Stimulated activated naive CD4-positive, alpha-beta T cell (primary cell): Measurements from ENCODE around the gene WSCD1.
A peak's percentile ranks its signal among the peaks of the same experiment; 100 is the strongest.

Experiments
- DNase-seq, 6 experiments: peaks; one replicate each; lab custom pipeline; 2025; lab: John Stamatoyannopoulos, UW

Gene WSCD1

DNA sequence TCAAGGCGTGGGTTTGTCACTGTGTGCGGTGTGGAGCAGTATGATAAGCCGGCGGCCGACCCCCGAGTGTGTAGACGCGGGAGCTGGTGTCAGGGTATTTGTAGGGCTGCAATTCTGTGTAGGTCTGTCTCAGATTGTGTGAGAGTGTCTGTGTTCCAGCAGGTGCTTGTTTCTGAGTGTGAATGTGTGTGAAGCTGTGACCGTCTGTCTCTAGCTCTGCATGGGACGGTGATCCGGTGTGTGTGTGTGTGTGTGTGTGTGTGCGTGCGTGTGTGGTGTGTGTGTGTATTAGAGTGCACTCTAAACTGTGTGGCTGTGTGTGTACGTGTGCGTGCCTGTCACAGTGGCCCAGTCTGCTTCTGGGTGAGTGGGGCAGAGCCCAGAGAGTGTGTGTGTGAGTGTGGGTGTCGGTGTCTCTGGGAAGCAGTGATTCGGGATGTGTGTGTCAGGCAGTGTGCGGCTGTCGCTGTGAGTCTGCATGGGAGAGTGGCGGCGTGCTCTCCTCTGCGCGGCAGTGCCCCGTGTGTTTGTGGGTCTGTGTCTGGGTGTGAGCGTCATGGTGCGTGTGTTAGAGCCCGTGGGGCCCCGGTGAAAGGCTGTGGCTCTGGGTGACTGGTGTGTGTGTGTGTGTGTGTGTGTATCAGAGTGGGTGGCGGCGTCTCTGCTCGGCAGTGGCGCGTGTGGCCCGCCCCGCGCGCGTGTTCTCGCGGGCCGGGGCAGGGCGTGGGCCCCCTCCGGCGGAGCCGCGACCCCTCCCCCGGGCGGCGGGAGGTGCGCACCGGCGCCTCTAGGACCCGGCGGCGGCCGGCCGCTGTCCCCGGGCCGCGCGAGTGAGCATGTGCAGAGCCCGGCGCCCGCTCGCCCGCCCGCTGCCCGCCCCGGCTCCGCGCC lies at the start of gene WSCD1:
Gene WSCD1, plus strand, starts transcription at position 841 of the 891 bp plus-strand sequence. CDS start 10,280 bp downstream, outside the sequence.
- DNase-seq = peak in 2 of 6 experiments; percentile 12 to 35

DNA sequence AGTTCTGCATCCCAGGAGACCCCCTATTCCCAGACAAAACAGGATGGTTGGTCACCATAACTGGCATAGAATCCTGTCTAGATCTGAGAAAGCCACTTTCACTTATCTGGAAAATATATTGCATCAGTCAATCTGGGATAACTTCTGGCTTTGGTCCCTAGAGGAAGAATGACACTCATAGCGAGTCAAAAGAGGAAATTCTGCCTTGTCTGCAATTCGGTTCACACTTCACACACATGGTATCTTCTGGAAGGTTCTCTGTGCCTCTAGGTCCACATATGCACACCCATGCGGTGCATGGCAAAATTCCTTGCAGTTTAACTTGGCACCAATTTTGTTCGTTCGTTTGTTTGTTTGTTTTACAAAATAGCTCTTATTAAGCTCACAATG lies 49.2 kb upstream of the WSCD1 start:
- no peak for DNase-seq

DNA sequence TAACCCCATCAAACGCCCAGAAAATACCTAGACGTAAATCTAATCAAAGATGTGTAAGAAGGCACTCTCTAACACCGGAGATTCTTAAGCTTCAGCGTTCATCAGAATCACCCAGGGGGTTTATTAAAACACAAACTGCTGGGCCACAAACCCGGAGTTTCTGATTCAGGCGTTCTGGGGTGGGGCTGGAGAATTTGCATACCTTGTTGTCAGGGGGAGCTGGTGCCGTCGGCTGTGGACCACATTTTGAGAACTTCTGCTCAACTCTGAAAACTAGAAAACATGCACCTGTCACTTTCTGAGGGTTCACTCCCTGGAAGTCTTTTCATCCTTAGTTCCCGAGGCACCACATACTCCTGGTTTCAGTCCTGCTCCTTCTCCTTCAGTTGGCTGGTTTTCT lies 48.6 kb upstream of the WSCD1 start:
- DNase-seq = no peak

DNA sequence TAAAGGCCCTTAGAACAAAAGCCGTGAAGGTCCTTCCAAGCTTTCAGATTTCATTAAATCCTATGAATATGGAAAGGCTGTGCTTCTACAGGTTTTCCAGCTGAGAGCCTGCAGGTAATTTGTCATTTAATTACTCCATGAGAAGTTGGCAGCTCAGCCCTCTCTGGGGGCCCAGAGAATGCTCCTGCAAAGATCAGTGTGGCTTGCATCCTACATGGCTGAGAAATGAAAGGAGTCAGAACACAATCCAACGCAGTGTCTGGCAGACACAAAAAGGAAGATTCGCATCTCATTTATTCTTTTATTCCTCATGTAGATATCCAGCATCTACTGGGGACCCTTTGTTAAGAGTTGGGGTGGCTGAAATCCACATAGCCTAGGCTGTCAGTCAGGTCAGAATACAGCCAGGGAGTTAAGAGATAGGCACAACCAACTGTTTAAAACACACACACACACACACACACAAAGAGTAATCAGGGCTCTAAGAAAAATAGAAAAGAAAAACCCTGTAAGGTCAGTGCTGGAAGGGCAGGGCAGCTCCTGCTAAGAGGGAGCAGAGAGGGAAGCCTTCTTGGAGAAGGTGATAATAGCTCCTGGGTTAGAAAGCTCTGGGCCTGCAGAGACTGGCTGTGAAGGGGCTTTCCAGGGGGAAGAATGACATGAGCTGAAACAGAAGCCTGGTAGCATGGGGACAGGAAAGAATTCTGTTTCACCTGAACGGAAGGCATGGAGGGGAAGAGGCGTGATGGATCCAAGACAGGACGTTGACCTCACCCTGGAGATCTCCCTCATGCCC lies 46.9 kb upstream of the WSCD1 start:
- DNase-seq = no peak

DNA sequence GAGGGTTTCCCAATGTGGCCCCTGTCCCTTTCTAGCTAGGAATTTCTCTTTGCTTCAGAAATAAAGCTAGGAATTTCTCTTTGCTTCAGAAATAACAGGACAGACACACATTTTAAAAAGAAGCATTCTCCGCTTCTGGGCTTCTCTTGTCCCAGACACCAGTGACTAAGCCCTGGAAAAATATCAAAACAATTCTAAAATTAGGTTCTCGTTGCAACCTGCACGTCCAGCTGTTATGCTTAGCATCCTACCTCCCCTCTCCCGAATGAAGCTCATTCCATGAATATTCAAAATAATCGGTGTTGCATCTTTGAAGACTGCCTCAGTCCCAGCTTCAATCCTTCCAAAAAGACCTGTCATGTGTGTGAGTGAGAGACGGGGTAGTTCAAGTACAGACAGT lies 45.6 kb upstream of the WSCD1 start:
- DNase-seq = no peak

DNA sequence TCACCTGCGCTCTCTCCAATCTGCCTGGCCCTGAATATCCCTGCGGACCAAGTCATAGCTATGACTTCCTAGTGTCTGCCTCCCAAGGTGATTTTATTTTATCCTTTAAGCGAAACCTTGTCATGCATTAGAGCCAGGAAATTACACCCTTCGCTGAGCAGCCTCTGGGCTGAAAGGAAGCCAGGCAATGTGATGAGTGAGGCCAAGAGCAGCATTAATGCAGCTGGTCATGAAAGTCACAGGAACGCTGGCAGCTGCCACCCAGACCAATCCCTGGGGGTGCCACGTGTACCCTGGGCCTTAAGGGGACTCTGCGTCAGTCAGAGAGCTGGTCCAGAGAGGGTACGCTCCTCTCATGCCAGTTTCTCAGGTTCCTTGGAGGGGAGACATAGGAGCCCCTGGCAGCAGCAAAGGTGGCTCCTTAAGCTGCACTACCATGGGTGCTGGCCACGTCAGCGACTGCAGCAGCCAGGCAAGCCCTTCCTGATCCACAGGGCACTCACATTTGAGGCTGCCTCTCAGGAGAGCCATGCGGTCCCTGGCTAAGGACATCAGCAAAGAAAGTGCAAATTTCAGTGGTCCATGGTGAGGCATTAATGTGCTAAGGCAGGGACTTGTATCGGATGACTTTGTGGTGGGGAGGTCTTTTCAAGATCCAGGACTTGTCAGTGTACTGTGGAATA lies 42.7 kb upstream of the WSCD1 start:
- no peak for DNase-seq

DNA sequence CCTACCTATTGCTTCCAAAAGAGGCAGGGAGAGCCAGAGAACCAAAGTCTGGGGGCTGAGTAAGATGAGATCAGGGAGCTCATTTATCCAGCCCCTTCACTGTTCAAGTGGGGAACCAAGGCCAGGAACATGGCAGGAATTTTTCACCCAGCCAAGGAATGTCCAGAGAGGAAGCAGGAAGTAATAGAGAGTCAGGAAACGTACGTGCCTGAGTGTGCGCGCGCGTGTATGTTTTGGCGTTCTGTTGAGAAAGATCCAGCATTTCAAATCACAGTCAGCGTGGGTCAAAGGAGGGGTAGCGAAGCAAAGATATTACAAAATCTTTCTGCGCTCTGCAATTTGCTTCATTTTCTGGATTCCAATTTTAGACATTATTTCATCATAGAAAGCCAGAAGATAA lies 41.9 kb upstream of the WSCD1 start:
- DNase-seq = no peak

DNA sequence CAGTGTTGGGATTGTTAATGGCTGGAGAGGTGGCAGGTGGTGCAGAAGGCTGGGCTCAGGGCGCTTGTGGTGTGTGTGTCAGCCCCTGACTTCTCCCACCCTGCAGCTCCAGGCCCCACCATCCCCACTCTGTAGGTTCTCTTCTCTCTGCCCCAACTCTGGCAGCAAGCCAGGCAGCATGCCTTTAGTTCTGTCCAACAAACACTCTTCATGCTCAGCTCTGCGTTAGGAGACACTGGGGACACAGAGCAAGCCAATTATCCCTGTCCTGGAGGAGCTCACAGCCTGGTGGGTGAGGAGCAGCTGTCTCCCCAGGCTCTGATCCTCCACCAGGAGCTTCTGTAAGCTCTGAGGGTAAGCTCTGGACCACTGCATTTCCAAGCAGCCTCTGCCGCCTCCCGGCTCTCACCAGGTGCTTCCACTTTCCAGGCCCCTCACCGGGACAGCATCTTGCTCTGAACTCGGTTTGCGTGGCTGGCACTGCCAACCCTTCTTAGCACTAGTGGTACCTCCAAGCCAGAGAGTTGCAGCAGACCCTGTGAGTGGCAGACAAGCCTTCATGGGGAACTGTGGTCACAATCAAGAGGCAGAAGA lies 34.3 kb upstream of the WSCD1 start:
- no peak for DNase-seq

DNA sequence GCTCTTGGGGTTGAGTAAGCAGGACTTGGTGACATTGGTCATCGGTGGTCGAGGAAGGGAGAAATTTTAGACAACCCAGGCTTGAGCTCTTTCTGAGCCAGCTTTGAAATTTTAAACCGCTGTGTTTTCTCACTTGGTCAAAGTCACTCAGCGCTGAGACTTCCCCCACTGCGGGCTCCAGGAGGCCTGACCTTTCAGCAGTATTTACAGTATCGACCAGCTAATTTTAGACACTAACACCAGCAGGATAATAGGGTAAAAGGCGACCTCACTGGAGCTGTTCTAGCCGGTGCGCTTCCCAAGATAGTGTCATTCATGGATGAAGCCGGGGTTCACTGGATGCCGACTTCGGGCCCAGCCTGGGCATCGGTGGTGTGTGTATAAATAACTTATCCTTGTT lies 29.7 kb upstream of the WSCD1 start:
- DNase-seq = no peak

DNA sequence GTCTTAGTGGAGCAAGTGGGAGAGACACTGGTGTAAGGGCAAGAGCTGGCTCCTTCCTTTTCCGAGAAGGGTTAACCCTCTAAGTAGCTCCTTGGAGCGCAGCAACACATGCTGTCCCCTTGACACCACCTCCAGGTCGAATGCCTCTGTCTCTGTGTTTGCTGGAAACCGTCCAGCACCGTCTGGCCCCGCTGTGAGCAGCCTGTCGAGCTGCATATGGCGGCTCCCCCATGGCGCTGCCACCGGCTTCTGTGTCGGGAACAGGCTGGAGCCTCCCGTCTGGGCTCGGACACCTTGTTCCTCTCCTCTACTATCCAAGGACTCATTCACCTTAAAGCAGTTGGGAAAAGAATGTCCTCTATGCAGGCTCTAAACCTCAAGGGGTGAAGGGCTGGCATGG lies 28.9 kb upstream of the WSCD1 start:
- no peak for DNase-seq

DNA sequence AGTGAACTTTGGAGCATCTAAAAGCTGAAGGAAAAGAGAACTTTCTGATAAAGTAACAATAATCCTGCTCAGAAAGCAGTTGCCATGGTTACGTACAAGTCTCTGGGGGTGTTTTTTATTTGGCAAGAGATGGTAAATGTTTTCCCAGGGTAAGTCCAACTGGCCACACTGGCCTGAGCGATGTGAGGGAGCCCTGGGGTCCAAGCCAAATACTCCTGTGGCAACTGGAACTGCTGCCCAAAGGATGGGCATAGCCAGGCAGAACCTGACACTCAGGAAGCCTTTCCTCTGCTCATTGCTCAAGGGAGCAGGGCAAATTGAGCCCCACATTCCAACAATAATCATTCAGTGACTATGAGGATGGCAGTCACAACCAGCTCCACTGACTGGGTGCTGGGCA lies 26.8 kb upstream of the WSCD1 start:
- no peak for DNase-seq

DNA sequence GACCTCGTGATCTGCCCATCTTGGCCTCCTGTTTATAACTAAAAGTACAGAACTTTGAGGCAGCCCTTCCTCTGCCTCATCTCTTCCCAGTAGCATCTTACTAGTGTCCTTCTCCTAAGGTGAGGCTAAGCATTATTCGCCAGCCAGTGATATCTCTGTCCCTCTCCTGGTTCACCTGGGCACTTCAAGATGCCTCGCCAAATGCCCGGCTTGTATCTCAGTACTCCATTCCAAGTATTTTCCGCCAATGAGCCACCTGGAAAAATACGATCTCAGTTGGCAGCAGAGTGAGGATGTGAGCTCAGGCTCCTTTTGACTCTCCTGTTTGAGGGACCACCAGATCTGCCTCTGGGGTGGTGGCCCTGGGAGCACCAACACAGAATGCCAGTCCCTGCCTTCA lies 25.9 kb upstream of the WSCD1 start:
- no peak for DNase-seq

DNA sequence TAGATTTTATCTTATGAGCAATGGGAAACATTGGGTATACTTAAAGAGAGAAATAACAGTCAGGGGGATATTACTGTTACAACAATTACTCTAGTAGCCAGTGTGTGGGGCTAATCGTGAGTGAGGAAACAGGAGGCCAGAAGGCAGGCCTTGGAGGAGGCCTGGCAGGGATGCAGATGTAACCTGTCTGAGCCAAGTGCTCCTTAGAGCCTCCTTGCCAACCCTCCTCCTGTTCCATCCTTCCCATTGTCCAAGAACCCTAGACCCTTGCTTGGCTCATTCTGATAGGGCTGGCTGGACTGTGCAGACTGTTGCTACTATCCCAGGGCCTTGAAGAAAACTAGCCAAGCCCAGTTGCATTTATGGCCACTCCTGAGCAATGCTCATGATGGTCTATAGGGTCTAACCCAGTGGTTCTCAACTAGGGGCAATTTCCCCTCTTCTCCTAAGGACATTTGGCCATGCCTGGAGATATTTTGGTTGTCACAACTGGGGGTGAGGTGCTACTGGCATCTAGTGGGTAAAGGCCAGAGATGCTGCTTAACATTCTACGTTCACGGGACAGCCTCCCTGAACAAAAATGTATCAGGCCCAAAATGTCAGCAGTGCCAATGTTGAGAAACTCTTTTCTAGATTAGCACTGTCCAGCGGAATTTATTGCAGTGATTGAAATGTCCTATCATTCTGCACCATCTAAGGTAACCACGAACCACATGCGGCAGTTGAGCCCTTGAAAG lies 24.4 kb upstream of the WSCD1 start:
- no peak for DNase-seq

DNA sequence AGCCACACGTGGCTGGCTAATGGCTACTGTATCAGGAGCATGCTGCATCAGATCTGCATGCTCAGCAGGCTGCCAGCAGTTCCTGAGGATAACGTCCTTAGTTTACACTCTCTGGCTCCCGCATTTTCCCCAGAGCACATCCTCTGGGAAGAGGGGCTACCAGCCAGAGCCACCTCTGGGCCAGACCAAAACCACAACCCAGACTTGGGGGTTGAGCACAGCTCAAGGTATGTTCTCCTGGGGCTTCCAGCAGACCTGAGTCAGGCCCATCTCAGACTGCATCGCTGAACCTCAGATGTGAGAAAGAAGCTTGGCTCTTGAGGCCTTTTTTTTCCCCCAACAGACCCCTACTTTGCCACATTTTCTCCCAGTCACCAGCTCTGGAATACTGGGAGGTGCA lies 23.7 kb upstream of the WSCD1 start:
- no peak for DNase-seq

DNA sequence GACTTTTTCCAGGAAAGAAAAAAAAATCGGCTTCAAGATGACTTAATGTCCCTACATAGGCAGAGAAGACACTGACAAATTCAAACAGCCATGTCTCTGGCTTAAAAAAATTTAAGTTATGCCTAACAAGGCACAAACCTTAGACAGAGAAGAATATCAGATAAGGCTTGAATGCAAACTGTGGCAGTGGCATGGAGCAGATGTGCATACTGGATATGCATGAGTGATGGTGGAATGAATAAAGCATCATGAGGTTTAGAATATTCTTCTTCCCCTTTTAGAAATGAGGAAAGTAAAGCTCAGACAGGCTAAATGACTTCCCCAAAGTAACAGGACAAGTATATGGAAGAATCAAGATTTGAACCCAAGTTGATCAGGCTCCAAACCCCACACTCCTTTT lies 23.2 kb upstream of the WSCD1 start:
- no peak for DNase-seq

DNA sequence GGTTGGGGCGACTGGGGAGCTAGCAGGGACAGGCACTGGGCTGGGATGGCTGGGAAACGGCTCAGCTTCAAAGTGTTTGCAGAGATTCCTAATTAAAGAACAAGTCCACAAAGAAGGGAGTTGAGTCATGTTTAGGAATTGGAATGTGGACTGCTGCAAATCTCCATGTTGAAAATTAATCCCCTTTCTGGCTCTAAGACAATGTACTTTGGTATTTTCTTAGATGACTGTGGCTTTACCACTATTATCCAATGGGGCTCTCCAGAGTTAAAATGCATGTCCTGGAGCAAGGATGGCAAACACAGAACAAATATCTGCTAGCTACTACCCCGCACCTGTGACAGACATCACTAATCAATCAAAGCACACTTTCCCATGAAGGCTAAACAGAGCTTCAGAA lies 22.2 kb upstream of the WSCD1 start:
- no peak for DNase-seq

DNA sequence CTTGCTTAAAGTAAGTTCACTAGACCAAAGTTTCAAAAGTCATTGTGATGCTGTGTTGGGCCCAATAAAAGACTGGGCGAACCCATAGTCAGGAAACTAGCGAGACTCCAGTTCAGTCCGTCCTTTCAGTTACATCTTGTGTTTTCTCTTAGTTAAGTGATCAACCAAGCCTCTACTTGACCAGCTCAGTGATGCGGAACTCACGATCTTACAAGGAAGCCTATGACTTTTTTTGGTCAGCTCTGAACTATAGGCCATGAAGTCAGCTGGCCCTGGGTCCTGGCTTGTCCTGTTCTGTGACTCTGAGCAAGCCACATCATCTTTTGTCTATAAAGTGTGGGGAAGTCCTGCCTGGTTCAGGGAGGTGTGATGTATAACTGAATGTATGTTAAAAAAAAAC lies 21.7 kb upstream of the WSCD1 start:
- DNase-seq = no peak

DNA sequence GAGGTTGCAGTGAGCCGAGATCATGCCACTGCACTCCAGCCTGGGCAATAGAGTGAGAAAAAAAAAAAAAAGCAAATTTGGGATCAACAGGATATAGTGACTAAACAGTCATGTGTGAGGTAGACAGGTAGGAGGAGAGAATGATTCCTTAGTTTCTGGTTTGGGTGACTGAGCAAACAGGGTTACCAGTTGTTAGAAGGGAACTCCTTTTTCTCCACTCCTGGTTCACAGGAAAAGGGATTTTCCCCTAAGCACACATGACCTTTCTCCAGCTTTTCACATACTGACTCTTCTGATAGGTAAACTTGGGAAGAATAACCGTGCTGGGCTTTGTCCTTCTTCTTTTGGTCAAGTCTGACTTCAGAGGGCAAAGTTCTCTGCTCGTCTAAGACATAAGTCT lies 17.3 kb upstream of the WSCD1 start:
- DNase-seq = no peak

DNA sequence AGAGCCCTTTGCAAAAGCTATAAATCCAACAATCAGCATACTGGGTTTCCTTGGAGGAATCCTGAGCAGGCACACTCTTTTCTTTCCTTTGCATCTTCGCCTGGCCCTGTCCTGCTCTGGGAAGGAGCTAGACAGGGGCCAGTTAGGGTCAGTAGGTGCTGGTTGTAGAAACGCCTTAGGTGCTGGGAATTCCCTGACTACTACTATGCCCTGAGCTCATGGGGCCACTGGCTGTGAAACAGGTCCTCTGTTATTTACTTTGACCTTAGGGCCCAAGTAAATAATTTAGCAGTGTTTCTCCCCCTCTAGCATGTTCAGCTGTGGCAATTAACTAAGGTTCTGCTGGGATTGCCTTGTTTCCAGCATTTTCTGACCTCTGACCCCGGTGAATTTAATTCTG lies 15.8 kb upstream of the WSCD1 start:
- no peak for DNase-seq

DNA sequence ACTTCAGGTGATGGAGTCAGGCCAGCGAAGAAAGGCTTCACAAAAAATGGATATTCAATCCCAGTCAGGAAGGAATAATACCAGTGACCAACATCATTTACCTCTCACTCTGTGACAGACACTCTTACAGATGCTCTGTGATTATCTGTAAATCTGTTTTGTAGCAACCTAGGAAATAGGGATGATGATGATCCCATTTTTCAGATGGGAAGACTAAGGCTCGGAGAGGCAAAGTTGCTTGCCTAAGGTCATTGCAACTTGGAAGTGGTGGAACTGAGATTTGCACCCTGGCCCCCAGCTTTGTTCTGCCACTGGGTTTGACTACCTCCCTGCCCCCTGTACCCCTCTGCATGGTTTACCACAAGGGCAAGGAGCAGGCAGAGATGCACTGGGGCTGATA lies 14.1 kb upstream of the WSCD1 start:
- DNase-seq = no peak

DNA sequence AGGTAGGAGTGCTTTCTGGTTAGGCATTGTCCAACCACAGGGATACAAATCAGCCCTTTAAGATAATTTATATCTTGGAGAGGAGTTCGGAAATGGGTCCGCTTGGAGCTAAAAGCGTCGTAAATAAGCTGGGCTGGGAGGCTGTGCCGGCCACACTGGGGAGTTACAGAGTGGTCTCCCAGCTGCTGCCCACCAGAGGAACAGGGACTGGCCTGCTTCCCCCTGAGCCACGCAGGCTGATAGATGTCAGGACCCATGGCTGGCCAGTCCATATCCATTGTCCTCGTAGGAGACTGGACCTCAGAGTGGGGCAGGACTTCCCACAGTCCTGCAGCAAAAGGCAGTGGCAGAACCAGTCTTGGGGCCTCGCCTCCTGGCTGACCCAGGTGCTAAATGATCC lies 12.6 kb upstream of the WSCD1 start:
- DNase-seq = no peak

DNA sequence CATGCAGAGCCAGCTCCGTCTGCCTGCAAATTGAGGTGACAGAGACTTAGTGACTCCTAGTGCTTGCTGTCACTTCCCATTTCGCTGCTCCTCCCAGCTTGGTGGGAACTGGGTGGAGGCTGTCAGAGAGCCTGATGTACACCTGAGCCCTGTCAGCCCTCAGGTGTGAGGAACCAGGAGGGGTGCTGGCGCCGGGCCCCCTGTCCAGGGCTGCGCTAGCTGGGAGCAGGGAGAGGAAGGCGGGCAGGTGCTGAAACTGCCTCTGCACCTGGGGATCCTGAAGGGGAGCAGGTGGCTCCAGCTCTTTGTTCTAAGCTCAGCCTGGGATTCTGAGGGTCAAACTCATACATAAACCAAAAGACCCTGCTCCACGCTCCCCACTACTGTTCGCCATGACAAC lies 10.8 kb upstream of the WSCD1 start:
- DNase-seq = no peak
